Measurements from ENCODE around the gene ZNF599. TPM values are rescaled to one million over a fixed set of nuclear protein-coding genes. Genes with fewer than 3 reads are reported as not detected.

Gene ZNF599
- total RNA-seq, 2 experiments from 2014 or later: 2.0 to 2.9 TPM

DNA sequence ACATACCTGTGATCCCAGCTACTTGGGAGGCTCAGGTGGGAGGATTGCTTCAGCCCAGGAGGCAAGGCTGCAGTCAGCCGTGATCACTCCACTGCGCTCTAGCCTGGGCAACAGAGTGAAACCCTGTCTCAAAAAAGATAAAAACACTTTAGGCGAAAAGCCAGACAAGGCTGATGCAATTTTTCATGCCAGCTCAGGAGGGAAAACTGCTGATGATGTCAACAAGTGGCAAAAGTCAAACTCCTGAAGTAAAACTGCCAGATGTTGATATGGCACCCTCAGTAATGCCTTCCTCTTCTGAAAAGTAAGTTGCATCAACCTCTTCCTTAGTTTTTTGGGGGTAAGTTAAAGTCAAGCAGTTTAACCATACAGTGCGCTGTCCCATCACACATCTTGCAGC is 15.6 kb downstream of the ZNF599 start:
- Mint-ChIP-seq H3K27me3 (no peaks in the 10 kb centered on the region), H3K4me3 (no peak overlapping the region), H3K9me3 (peaks cover 21% of the 10 kb centered on the region), H3K36me3 (ENCODE audit: low read depth) (peaks cover 86% of the 10 kb centered on the region), H3K4me1 (ENCODE audit: low read depth) (no peaks in the 10 kb centered on the region), H3K27ac (no peak overlapping the region)
- peaks cover 31 to 95% of the 10 kb centered on the region in 2 experiments for H3K9me3 ChIP-seq (ENCODE audit: control insufficient read depth in 1 of 2, insufficient read depth in 1 of 2, low read length in 2 of 2)
- intact Hi-C loops (cut with DNase I, micrococcal nuclease): no loop called here
- no peaks in the 10 kb centered on the region for H3K4me1 ChIP-seq (ENCODE audit: insufficient read depth, low read length)
- TF ChIP-seq, protein P1, sequence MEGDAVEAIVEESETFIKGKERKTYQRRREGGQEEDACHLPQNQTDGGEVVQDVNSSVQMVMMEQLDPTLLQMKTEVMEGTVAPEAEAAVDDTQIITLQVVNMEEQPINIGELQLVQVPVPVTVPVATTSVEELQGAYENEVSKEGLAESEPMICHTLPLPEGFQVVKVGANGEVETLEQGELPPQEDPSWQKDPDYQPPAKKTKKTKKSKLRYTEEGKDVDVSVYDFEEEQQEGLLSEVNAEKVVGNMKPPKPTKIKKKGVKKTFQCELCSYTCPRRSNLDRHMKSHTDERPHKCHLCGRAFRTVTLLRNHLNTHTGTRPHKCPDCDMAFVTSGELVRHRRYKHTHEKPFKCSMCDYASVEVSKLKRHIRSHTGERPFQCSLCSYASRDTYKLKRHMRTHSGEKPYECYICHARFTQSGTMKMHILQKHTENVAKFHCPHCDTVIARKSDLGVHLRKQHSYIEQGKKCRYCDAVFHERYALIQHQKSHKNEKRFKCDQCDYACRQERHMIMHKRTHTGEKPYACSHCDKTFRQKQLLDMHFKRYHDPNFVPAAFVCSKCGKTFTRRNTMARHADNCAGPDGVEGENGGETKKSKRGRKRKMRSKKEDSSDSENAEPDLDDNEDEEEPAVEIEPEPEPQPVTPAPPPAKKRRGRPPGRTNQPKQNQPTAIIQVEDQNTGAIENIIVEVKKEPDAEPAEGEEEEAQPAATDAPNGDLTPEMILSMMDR (IDR thresholded peaks at IDR 0.05): no peak
- no peak for DNase-seq
- no peaks in the 10 kb centered on the region for H3K27me3 ChIP-seq (ENCODE audit: control insufficient read depth in 1 of 2, insufficient read depth in 2 of 2, low read length in 2 of 2)
- H3K4me3 ChIP-seq (ENCODE audit: low read length): no peak overlapping the region
- peaks cover 3% of the 10 kb centered on the region for H3K36me3 ChIP-seq (ENCODE audit: insufficient read depth, low read length)
- no peak overlapping the region for H3K27ac ChIP-seq (ENCODE audit: low read depth in 1 of 2, low read length in 2 of 2)
- ATAC-seq (ENCODE audit: poor library complexity): no peak
- ChIA-PET POLR2A (no interaction called here), CTCF (no interaction called here)

DNA sequence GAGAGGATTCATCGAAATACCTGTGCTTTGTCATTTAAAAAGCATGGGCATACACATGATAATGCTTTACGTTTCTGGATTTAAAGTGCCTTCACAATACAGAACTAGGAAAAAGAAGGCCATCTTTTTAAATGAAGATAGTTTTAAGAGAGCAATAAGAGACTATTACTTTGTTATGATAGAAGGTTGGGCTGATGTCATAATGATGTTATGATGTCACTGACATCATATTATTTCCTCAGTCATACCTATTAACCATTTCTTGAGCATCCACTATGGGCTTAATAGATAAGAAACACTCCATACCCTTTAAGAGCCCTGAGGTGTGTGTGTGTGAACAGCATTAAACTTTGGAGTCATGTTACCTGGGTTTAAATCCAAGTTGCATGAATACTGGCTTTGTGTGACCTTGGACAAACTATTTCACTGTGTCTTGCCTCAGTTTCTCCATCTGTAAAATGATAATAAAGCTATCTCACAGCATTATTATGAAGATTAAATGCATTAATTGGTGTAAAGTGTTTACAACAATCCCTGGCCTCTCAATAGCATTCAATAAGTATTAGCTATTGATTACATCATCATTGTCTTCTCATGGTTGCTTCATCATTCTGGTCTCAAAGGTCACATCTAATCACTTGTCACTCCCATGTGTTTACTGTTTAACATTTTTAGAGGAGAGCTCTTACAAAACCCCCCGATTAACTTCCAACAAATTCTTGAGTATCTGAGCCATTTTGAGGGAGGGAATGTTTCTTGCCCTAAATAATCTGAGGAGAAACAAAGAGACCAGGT is 27.9 kb downstream of the ZNF599 start:
- DNase-seq (no peak), ATAC-seq (ENCODE audit: poor library complexity) (no peak)
- Mint-ChIP-seq H3K4me3 (no peak overlapping the region), H3K36me3 (ENCODE audit: low read depth) (peaks cover 89% of the 10 kb centered on the region), H3K4me1 (ENCODE audit: low read depth) (no peaks in the 10 kb centered on the region), H3K27me3 (no peaks in the 10 kb centered on the region), H3K27ac (no peak overlapping the region), H3K9me3 (peaks cover 36% of the 10 kb centered on the region)
- H3K9me3 ChIP-seq (ENCODE audit: control insufficient read depth in 1 of 2, insufficient read depth in 1 of 2, low read length in 2 of 2): peaks cover 3 to 96% of the 10 kb centered on the region in 2 experiments
- no peak overlapping the region for H3K4me3 ChIP-seq (ENCODE audit: low read length)
- H3K36me3 ChIP-seq (ENCODE audit: insufficient read depth, low read length): peaks cover 10% of the 10 kb centered on the region
- ChIA-PET POLR2A (no interaction called here), CTCF (no interaction called here)
- intact Hi-C loops (cut with DNase I, micrococcal nuclease): no loop called here
- H3K27me3 ChIP-seq (ENCODE audit: control insufficient read depth in 1 of 2, insufficient read depth in 2 of 2, low read length in 2 of 2): no peaks in the 10 kb centered on the region
- TF ChIP-seq, protein P1 (IDR thresholded peaks at IDR 0.05): no peak
- H3K4me1 ChIP-seq (ENCODE audit: insufficient read depth, low read length): no peaks in the 10 kb centered on the region
- no peak overlapping the region for H3K27ac ChIP-seq (ENCODE audit: low read depth in 1 of 2, low read length in 2 of 2)

DNA sequence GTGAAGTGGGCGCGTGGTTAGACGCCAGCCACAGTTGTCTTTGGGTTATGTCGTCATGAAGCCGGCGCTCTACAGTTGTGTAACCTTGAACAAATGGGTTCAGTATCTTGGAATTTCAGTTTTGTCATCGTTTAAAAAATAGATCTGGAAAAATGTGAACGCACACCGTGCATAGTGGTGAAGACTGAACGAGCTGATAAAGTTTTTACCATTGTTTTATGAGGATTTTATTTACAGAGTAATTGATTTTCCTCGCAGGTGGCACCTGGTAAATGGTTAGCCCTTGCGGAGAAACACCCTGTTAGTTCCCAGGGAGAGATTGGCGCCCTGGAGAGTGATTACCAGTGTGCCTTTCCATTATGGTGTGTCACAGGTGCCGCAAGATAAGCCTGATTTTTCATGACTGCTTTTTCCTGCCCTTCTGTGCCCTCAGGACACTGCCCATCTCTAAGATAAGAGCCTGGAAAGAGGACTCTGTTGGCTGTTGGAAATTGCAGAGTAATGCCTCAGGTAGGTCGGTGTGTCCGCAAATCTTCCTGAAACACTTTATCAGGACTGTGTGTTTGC is 38.4 kb downstream of the ZNF599 start:
- H3K4me1 Mint-ChIP-seq (ENCODE audit: low read depth): peaks cover 34% of the 10 kb centered on the region
- Histone ChIP-seq H3K27ac (ENCODE audit: low read depth in 1 of 2, low read length in 2 of 2) (peak overlapping the region; percentile 91), H3K9me3 (ENCODE audit: control insufficient read depth in 1 of 2, insufficient read depth in 1 of 2, low read length in 2 of 2) (peaks cover 6 to 11% of the 10 kb centered on the region in 2 experiments), H3K4me3 (ENCODE audit: low read length) (peak overlapping the region; percentile 85), H3K36me3 (ENCODE audit: insufficient read depth, low read length) (peaks cover 26% of the 10 kb centered on the region), H3K27me3 (ENCODE audit: control insufficient read depth in 1 of 2, insufficient read depth in 2 of 2, low read length in 2 of 2) (no peaks in the 10 kb centered on the region), H3K4me1 (ENCODE audit: insufficient read depth, low read length) (peaks cover 28% of the 10 kb centered on the region)
- H3K27ac Mint-ChIP-seq: peak overlapping the region; percentile 92
- peaks cover 9% of the 10 kb centered on the region for H3K9me3 Mint-ChIP-seq
- peak overlapping the region; percentile 96 for H3K4me3 Mint-ChIP-seq
- H3K27me3 Mint-ChIP-seq: no peaks in the 10 kb centered on the region
- peak in 4 of 14 experiments; percentile 50 to 88 (median 80) for DNase-seq
- no peak for ATAC-seq (ENCODE audit: poor library complexity)
- ChIA-PET POLR2A (interaction anchor here (0.6 to 0.7 kb wide), 2 partner anchors 126 to 192 kb away, joined by 3 to 4 read pairs; partner anchors contain the start of gene ZNF30), CTCF (no interaction called here)
- intact Hi-C loops (cut with DNase I, micrococcal nuclease): loop anchor here (1.0 to 5.0 kb wide), 5 partner anchors 38 to 278 kb away; partner anchors contain the start of genes ZNF599 (in 2 of the 2), SCGB2B2 (in 1 of the 2) and ZNF302 (in 1 of the 2)
- peaks cover 62% of the 10 kb centered on the region for H3K36me3 Mint-ChIP-seq (ENCODE audit: low read depth)
- TF ChIP-seq, protein P1 (IDR thresholded peaks at IDR 0.05): no peak

All from CD4-positive, alpha-beta T cell (primary cell).